Measurements from ENCODE around the gene RSPH9.
"Not testable (repeated sequence)": the region's sequence is repeated elsewhere in the genome, so short reads cannot be mapped to it uniquely, and the experiment has no call there.

RSPH9 gene

DNA sequence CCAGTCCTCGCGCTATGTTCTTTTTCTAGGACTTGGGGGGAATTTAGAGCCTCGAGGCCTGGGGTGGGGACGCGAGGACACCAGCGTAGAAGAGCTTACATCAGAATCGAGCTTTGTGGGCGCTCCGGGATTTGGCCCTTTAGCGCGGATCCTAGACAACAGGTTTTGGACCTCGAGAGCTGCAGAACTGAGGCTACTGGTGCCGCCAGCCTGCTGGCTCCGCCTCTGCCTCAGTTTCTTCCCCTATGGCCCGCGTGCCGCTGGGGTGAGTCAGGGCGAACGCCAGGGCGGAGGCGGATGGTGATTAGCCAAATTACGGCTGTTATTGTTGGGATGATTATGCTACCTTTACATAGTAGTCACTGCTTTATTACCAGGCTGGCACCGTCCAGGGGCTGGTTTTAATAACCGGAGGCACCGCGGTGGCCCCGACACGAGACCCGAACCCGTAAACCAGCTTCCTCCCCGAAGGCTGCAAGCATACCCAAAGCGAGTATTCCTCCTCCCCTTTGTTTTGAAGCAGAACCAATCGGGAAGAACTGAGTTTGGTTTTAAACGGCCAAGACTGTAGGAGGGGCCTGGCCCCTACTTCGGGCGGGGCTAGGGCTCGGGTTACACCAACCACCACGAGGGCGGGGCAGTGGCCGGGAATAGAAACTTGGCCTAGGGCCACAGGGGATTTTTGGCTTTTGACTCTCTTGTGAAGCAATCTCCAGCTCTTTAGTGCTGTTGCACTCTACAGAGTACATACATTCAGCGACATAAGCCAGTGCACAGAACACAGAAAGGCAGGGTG, 15.1 kb upstream of the RSPH9 start:
- DNase-seq: peak; percentile 93

DNA sequence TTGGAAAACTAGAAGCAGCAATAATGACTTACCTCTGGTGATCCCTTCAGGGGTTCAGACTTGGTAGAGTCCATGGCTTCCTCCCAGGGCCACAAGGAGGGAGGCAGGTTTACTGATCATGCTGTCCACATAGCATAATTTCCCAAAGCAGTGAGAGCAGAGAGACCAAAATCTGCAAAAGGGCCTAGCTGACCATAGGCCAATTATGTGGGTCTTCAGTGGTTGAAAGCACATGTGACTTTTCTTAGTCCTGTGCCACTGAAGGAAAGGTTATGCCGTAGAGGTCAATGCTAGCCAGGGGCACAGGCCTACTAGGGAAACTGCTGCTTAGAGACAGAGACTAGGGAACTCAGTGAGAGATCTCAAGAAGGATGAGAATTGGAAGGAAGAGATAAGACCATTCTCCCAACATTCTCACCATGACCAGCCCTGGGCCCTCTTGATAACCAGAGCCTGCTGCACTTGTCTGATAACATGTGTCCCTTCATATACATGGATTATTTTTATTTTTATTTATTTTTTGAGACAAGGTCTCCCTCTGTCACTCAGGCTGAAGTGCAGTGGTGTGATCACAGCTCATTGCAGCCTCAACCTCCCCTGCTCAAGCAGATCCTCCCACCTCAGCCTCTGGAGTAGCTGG, 13.7 kb upstream of the RSPH9 start:
- DNase-seq: no peak

DNA sequence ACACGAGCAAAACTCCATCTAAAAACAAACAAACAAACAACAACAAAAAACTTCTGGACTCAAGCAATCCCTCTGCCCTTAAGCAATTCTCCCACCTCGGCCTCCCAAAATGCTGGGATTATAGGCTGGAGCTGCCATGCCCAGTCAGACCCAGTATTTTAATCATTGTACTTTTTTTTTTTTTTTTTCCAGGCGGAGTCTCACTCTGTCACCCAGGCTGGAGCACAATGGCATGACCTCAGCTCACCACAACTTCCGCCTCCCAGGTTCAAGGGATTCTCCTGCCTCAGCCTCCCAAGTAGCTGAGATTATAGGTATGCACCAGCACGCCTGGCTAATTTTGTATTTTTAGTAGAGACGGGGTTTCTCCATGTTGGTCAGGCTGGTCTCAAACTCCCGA, 11.8 kb upstream of the RSPH9 start:
- DNase-seq: not testable (repeated sequence)

DNA sequence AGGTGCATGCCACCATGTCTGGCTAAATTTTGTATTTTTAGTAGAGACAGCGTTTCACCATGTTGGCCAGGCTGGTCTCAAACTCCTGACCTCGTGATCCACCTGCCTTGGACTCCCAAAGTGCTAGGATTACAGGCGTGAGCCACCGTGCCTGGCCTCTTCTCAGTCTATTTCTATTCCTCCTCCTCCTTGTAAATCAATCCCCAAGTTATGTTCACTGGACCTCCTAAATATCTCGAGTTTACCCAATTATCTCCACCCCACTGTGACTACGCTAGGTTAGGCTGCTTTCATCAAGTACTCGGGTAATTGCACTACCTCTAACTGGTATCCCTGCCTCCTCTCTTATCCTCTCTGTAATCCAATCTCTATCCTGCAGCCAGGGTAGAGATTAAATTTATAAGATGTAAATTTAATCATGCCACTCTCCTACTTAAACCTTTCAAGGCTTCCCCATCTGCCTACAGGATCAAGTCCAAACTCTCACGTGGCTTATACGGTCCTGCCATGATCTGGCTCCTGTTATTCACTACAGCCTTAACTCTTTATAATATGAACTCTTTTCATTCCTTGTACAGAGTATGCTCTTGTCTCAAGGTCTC, 10.0 kb upstream of the RSPH9 start:
- DNase-seq: no peak

DNA sequence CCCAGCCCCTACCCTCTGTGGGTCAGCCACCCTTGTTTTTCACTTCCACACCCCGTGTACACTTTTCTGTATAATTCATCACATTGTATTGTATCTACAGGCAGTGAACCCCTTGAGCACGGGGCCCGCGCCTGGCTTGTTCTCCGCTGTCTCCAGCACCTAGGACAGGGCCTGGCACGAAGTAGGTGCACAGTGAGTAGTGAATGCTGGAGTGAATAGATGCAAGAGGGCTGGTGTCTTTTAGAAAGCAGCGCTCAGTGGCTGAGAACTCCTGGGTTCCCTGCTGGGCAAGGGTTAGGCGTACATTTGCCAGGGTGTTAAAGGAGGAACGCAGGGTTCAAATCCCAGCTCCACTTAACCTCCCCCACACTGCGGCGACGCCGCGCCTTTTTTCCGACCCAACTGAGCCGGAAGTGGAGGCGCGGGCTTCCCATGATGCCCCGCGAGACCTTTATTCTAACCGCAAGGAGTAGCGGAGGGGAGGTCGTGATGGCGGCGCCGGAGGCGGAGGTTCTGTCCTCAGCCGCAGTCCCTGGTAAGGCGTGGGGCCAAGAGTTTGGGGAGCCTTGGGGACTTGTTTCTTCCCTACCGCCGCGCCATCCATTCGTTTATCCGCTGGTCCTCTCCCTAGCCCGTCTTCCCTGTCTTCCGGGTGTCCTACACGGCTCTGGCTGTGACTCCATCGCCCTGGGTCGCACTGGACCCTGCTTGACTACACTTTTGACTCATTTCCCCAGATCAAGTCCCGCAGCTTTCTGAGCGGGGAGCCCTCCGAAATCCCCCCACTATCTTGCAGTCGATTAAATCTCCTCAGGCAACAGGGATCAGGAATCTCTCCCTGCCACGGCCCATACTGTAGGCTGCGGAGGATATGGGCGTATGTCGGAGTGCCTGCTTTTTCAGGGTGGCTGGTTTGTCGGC, 9.2 kb upstream of the RSPH9 start, which contains the start of gene MAD2L1BP:
Gene MAD2L1BP, plus strand, starts transcription at position 454 of the 921 bp plus-strand sequence. Its CDS starts 36 bp downstream, at position 490.
- DNase-seq: peak; percentile 93

- DNase-seq: no peak
These were observed 8.6 kb upstream of the RSPH9 start for GRCh38 chr6:43636308-43636659.

DNA sequence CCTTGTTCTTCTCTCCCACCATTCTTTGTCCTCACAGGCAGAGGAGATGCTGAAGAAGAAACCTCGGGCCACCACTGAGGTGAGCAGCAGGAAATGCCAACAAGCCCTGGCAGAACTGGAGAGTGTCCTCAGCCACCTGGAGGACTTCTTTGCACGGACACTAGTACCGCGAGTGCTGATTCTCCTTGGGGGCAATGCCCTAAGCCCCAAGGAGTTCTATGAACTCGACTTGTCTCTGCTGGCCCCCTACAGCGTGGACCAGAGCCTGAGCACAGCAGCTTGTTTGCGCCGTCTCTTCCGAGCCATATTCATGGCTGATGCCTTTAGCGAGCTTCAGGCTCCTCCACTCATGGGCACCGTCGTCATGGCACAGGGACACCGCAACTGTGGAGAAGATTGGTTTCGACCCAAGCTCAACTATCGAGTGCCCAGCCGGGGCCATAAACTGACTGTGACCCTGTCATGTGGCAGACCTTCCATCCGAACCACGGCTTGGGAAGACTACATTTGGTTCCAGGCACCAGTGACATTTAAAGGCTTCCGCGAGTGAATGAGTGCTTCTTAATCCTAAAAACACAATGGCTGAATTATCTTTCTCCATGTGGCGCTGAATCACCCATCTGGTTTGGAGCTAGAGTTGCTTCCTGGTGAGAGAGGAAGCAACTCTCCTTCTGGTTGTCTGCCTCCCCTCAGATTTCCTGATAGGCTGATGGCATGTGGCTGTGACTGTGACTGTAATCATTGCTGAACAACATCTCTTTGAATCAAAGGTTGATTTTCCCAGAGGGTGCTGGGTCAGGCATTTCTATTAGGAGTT, 4.6 kb upstream of the RSPH9 start:
- no peak for DNase-seq

DNA sequence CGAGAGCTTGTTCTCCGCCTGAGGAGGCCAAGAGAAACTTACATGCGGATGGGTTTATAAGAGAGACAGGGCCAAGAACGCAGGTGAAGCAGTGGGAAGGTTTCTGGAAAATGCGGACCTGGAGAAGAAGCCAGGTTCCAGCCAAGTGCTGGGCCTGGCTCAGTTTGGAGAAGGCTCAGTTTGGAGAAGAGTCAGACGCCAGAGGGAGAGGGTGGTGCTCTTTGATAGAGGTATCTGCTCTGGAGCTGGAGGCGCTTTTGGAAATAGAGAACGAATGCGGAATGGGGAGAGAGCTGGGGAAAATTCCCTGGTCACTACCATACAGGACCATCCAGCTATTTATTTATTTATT, 753 bp downstream of the RSPH9 start:
- no peak for DNase-seq

GRCh38 chr6:43647613-43648012, 2.8 kb downstream of the RSPH9 start:
- no peak for DNase-seq

DNA sequence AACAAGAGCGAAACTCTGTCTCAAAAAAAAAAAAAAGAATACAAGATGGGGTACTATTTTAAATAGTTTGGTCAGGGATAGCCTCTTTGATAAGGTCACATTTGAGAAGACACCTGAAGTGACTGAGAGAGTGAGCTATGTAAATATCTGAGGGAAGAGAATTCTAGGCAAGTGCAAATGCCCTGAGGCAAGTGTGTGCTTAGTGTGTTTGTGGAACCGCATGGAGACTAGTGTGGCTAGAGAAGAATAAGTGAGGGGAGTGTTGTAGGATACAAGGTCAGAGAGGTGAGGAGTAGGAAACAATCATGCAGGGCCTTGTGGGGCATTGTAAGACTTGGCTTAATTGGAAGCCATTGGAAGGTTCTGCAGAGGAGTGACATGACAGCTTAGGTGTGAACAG, 3.4 kb downstream of the RSPH9 start:
- DNase-seq: no peak

DNA sequence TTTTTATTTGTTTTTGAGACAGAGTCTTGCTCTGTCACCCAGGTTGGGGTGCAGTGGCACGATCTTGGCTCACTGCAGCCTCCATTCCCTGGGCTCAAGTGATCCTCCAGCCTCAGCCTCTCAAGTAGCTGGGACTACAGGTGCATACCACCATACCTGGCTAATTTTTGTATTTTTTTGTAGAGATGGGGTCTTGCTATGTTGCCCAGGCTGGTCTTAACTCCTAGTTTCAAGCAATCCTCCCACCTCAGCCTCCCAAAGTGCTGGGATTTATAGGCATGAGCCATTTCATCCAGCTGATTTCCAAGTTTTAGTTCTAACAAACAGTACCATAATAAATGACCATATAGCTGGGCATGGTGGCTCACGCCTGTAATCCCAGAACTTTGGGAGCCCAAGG, 8.0 kb downstream of the RSPH9 start:
- not testable (repeated sequence) for DNase-seq

DNA sequence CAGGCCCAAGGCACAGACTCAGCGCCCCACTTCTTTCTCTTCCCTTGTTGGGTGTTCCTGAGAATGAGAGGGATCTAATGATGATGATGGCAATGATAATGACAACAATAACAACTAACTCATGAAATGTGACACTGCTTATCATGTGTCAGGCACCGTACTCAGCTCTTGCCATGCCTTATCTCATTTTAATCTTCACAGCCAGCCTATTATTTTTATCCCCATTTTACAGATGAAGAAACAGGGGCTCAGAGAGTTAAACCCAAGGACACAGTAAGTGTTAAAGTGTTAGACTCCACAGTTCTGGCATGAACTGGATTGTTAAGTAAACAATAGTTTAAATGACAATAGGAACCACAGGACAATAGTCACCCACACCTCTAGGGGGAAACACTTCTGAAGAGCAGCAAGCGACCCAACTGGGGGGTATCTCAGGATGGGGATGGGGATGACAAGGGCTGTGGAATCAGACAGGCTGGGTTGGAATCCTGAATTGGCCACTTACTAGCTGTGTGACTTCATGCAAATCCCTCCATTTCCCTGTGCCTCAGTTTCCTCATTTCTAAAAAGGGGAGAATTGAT, 12.5 kb downstream of the RSPH9 start:
- DNase-seq: no peak

DNA sequence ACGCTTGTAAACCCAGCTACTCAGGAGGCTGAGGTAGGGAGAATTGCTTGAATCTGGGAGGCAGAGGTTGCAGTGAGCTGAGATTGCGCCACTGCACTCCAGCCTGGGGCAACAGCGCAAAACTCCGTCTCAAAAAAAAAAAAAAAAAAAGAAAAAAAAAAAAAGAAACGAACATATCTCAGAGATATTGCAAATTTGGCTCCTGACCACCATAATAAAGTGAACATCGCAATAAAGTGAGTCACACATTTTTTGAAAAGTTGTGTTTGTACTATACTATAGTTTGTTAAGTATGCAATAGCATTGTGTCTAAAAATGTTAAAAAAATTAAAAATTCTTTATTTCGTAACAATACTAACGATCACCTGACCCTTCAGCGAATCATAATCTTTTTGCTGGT, 13.3 kb downstream of the RSPH9 start:
- no peak for DNase-seq

GRCh38 chr6:43662948-43663347, 18.1 kb downstream of the RSPH9 start:
- DNase-seq: not testable (repeated sequence)

DNA sequence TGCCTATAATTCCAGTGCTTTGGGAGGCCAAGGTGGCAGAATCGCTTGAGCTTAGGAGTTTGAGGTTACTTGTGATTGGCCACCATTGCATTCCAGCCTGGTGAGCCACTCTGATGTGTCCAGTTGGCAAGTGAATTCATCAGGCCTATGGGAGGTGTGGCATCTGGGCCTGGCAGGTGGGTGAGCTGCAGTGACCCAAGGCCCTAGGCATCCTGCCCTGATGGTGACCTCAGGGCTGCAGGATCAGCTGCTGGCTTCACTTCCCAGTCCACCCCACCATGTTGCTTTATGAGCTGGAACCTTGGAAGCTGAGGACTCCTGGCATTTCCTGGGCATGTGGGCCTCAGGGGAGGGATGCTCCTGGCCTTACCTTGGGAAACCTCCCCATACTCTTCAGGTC, 20.5 kb downstream of the RSPH9 start:
- no peak for DNase-seq

DNA sequence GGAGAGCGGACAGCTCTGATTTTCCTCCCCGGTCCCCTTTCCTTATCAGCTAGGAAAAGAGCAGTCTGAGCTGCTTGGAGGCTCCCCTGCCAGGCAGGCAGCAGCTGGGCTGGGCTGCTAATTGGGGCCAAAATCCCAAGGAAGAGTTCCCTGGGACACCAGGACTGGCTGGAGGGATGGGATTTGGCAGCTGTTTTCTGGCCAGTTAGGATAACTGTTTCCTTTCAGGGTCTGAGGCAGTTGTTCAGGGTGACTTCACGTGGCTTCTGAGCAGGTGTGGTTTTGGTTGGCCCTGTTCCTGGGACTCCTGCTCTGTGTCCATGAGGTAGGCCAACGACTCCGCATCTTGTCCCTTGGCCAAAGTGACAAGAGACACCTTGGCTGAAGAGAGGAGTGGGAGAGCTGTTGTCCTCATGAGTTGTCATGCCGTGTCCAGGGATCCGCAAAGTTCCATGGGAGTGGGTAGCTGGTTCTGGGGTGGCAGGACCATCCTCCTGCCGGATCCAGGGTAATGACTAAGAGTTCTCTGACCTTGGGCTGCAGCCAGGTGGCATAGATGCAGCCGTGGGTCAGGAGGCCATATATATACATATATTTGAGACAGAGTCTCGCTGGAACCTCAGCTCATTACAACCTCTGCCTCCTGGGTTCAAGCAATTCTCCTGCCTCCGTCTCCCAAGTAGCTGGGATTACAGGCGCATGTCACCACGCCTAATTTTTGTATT, 21.5 kb downstream of the RSPH9 start:
- no peak for DNase-seq

DNA sequence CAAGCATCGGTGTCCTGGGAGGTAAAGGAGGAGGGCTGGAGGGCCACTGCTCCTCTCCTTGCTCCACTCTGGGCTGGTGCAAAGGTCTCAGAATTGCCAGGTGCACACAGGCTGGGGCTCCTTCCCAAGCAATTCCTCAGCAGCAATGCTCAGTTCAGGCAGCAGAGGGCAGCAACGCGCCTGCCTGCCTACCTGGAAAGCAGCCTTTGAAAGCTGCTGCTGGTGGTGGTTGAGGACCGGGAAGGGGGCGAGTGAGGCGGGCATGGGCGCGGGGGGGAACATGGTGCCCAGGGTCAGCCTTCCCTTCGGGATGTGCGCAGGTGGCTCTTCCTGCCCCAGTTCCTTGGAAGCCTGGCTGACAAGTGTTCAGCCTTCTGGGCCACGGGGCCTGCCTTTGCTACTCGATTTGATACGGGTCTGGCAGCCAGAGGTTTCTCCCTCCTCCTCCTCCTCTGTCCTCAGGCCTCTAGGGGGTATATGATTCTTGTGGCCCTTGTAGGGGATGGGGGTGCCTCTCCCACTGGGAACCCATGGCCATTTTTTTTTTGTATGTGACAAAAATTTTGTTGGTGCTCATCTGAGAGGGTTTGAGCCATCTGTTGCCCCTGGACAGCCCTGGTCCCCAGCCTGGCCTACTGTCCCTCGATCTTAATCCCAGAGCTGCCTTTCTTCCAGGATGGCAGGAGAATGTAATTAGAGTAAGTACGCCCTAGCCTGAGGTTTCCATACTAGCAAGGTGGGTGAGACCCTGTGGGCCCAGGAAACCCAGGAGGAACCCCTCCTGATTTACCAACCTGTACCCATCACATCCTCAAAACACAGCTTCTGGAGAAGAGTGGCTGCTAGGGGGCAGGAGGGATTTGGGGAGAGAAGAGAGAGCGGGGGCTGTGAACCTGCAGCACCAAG, 22.7 kb downstream of the RSPH9 start:
- peak; percentile 90 for DNase-seq

DNA sequence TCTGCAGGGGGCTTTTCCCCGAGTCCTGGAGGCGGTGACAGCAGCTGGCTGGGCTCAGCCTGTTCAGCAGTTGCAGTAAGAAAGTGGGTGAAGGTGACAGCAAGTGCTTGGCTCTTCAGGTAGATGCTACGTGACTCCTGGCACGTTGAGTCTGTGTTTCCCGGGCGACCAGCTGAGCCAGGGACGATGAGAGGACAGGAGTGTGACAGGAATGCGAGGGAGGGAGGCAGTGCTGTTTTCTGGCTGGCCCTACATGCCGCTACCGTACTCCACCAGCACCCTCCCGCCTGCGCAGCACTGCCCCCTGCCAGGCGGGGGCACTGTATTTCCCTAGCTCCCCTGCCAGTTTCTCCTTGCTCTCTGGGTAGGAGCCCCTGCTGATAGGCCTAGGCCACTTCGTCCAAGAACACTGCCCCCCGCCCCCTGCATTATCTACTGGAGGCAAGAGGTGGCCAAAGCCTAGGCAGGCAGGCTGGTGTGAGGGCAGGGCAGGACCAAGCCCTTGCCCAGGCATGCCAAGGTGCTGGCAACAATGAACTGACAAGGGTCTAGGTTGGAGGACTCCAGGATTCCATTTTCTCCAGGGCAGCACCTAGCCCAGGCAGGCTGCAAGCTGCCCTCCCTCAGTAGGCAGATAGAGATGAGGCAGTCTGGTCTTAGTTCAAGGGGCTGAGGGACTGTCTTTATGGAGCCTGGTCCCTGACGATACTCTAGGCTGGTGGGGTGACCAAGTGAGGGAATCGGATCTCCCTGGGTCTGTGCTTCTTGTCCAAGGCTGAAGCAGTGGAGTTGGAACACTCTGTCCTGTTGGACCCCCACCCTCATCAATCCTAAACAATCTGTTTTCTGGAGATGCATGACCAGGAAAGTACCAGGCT, 23.6 kb downstream of the RSPH9 start:
- peak; percentile 77 for DNase-seq

Measured in activated CD8-positive, alpha-beta memory T cell treated with anti-CD3 and anti-CD28 coated beads for 24 hours (primary cell).